HL-60/S4 (cell line): Measurements from ENCODE around the gene FMNL1.
"Not testable (repeated sequence)": the region's sequence is repeated elsewhere in the genome, so short reads cannot be mapped to it uniquely, and the experiment has no call there.

Experiments used
- in situ Hi-C: fragments of 300-500 bp; cut with MboI; formaldehyde crosslinking; loops from 2 replicates; pipeline ENCODE4 v1.14.3; 2022; ENCODE audit warnings: low sequenced_read_pairs

FMNL1 gene, protein sequence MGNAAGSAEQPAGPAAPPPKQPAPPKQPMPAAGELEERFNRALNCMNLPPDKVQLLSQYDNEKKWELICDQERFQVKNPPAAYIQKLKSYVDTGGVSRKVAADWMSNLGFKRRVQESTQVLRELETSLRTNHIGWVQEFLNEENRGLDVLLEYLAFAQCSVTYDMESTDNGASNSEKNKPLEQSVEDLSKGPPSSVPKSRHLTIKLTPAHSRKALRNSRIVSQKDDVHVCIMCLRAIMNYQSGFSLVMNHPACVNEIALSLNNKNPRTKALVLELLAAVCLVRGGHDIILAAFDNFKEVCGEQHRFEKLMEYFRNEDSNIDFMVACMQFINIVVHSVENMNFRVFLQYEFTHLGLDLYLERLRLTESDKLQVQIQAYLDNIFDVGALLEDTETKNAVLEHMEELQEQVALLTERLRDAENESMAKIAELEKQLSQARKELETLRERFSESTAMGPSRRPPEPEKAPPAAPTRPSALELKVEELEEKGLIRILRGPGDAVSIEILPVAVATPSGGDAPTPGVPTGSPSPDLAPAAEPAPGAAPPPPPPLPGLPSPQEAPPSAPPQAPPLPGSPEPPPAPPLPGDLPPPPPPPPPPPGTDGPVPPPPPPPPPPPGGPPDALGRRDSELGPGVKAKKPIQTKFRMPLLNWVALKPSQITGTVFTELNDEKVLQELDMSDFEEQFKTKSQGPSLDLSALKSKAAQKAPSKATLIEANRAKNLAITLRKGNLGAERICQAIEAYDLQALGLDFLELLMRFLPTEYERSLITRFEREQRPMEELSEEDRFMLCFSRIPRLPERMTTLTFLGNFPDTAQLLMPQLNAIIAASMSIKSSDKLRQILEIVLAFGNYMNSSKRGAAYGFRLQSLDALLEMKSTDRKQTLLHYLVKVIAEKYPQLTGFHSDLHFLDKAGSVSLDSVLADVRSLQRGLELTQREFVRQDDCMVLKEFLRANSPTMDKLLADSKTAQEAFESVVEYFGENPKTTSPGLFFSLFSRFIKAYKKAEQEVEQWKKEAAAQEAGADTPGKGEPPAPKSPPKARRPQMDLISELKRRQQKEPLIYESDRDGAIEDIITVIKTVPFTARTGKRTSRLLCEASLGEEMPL

DNA sequence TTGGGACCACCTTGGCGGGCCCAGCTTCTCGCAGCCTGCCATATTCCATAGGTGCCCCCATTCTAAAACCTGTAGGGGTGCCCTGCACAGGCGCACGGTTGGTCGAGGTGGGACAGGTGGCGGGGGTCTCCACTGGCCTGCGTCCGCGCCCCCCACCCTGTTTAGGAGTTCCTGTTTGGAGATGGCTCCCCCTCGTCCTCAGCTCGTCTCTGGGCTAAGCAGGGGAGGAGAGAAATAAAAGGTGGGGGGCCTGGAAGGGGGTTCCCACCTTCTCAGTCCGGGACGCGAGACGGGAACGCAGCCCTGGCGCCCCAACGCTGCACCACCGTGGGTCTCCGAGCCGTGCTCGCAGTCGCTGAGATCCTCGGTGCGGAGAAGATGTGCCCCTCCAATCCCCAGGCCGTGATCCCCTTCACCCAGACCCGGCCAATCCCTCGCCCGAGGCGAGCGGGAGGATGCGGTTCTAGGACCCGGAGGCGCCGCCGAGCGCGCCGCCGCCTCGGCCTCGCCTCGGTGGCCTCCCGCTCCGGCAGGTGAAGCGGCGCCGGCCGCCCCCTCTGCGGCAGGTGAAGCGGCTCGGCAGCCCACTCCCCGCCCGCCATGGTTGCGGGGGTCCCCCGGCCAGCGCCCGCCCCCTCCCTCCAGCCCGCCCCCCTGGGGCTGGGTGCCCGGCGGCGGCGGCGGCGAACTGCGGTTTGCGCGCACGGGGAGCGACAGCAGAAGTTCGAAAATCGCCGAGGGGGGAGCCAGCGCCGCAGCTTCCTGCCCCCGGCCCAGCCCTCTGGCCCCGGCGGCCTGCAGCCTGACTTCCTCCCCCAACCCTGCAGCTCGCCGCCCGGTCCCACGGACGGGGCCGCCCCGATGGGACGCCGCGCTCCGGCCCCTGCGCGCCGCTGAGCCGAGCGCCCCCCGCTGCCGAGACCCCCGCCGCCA lies at the start of gene FMNL1:
Gene FMNL1 (plus strand): TSS at position 805 of the 933 bp plus-strand sequence. CDS start 240 bp downstream, outside the sequence.
- in situ Hi-C loops = no loop called here

DNA sequence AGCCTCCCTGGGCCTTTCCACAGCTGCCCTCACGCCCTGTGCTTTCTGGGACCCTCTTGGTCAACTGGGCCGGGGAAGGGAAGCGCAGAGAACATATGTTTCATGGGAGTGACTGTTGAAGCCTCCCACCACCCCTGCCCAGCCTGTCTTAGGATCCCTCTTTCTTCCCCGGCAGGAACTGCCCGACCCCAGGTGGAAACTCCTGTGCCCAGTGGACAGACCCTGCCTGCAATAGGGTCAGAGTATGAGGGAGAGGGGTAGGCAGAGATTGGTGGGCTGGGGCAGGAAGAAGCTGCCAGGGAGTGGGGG lies 49.5 kb upstream of the FMNL1 start:
- in situ Hi-C loops = no loop called here

DNA sequence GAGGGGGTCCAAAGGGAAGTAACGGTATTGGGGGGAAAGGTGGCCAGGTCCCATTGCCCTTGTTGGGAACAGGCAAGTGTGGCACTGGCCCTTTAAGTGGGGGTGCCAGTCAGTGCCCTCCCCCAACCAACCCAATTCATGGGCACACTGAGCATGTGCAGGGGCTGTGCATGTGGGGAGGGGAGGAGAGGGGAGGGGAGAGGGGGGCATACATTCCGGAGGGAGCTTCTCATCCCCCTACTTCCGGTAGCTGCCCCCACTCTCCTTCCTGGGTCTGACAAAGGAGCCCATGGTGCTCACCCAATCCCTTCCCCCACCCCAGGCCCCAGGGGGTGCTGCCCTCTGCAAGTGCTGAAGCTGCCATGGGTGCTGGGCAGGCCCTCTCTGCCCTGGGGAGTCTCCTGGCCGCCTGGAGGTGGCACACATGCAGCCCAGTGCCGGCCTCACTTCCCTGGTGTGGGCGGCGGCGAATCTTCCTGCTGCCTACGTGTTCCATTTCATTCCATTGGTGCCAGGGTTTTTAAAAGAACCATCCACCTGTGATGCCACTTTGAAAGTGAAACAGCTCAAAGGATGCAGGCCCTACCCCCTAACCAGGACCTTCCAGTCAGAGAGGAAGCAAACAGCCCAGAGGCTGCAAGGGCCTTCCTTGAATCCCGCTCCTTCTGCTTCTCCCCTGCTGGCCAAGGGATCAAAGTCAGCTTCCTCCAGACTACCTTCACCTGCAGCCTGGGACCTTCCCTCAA lies 49.0 kb upstream of the FMNL1 start:
- in situ Hi-C loops = no loop called here

DNA sequence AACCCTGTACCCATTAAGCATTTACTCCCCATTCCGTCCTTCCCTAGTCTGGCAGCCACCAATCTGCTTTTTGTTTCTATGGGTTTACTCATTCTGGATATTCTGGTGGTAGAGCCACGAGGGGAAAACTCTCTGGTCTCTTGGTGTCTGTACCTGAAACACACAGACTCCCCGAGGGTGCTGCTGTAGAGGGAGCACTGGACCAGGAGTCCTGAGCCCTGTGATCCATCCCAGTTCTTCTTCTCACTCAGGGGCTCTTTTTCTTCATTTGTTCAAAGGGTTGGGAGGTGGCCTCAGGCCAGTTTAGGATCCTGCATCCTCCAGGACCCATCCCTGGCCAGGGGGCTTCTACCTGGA lies 45.9 kb upstream of the FMNL1 start:
- in situ Hi-C loops = no loop called here

DNA sequence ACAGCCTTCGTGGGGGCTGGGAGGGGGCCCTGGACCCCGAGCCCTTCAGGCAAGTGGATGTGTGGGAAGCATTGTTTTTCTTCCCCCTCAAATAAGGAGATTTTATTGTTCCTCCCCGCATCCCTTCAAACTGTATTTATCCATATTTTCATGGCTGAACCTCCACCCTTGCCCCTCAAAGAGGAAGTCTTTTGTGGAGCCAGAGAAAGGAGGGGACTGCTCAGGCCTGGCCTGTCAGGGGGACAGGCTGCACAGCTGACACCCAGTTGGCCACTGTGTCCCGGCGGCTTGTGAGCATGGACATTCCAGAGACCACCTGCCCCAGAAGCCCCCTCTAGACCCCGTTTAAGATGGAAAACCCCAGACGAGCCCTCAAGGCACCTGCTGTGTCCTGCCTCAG lies 44.1 kb upstream of the FMNL1 start:
- in situ Hi-C loops = no loop called here

DNA sequence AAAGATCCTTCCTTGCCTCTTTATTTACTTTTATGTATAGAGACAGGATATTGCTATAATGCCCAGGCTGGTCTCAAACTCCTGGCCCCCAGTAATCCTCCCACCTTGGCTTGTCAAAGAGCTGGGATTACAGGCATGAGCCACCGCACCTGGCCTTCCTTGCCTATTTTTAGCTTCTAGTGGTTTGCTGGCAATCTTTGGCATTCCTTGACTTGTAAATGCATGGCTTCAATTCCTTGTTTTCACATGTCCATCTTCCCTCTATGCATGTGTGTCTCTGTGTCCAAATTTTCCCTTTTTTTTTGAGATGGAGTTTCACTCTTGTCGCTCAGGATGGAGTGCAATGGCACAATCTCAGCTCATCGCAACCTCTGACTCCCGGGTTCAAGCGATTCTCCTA lies 37.5 kb upstream of the FMNL1 start:
- in situ Hi-C loops = no loop called here

DNA sequence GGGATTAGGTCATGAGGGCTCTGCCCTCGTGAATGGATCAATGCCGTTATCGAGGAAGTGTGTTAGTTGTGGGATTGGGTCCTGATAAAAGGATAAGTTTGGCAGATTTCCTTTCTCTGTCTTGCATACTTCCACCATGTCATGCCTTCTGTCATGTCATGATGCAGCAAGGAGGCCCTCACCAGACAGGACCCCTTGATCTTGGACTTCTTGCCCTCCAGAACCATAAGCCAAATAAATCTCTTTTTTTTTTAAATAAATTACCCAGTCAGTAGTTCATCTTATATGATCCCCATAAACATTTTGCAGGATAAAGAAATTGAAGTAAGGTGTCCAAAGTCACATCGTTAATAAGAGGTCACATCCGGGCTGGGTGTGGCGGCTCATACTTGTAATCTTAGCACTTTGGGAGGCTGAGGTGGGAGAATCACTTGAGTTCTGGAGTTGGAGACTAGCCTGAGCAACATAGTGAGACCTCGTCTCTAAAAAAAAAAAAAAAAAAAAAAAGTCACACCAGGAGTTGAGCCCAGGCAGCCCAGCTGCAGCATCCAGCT lies 34.8 kb upstream of the FMNL1 start:
- in situ Hi-C loops = no loop called here

DNA sequence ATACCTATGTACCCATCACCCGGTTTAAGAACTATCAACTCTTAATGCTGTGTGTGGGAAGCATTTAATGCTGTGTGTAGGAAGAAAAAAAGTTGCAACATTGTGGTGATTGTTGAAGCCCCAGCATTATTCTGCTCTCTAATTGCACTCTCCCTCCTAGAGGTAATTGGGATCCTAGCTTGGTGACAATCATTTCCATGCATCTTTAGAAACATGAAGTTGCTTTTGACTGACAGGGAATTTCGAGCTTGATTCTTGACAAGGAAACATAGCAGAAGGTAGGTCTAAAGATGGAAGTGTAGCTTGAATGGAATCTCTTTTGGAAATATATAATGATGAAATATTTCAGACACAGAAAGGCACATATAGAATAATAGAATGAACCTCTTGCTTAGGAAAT lies 32.7 kb upstream of the FMNL1 start:
- in situ Hi-C loops = no loop called here

DNA sequence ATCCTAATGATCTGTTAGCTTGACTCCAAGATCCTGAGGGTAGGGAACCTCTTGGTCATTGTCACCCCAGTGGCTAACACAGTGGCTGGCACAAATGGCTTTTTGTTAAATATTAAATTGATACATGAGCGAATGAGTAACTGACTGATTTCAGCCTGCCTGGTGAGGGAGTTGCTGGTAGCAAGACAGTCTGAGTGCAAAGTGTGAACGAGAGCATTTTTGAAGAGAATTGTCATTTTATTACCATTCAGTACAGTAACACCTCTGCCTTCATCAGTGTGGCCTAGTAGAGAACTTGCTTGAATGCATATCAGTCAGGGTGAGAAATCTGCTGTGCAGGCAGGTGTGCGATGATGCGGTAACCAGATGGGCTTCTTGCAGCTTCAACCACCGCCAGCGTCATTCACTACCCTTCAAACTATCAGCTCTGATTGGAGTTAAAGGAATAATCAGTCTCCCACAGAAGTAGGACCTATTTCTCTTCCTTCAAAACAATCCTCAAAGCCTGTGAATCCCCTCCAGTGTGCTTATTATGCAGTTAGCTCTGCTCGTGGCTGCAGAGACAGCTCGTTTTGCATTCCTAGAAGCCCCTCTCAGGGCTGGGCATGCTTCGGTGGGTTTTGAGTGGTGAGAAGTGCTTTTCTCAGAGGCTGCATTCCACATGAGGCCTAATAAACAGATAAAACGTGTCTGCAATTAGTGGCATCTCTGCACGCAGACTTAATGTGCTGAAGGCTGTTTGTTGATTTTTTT lies 31.0 kb upstream of the FMNL1 start:
- in situ Hi-C loops = loop anchor here (10.0 kb wide), 1 partner anchor 46 kb away; the partner anchor contains the start of gene HEXIM1

DNA sequence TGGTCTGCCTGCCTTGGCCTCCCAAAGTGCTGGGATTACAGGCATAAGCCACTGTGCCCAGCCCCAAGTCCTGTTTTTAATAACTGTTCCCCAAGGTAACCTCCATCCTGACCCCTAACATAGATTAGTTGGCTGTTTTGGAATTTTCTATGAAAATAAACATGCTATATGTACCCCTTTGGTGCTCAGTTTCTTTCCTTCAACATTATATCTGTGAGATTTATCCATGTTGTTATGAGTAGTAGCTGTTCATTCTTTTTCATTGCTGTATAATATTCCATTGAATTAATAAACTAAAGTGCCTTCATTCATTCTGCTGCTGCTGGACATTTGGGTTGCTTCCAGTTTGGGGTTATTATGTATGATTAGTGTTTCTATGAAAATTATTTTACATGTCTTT lies 26.3 kb upstream of the FMNL1 start:
- in situ Hi-C loops = loop anchor here (10.0 kb wide), 1 partner anchor 51 kb away; the partner anchor contains the start of gene HEXIM1

DNA sequence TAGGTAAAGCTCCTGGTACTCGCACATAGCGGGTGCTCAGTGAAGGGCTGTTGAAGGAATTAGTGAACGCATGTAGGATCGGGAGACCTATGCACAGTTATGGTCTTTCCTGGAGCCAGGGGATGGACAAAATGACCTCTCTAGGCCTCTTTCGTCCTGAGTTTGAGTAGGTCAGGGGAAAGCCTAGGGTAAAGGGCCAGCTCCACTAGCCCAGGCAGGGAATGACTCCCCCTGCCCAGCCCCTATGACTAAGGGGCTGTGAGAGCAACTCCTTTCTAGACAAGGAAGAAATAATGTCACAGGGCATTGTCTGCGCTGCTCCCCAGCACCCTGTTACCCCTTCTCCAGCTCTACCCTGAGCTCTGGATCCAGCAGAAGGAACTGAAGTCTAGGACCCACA lies 24.6 kb upstream of the FMNL1 start:
- in situ Hi-C loops = loop anchor here (10.0 kb wide), 1 partner anchor 52 kb away; the partner anchor contains the start of gene HEXIM1

DNA sequence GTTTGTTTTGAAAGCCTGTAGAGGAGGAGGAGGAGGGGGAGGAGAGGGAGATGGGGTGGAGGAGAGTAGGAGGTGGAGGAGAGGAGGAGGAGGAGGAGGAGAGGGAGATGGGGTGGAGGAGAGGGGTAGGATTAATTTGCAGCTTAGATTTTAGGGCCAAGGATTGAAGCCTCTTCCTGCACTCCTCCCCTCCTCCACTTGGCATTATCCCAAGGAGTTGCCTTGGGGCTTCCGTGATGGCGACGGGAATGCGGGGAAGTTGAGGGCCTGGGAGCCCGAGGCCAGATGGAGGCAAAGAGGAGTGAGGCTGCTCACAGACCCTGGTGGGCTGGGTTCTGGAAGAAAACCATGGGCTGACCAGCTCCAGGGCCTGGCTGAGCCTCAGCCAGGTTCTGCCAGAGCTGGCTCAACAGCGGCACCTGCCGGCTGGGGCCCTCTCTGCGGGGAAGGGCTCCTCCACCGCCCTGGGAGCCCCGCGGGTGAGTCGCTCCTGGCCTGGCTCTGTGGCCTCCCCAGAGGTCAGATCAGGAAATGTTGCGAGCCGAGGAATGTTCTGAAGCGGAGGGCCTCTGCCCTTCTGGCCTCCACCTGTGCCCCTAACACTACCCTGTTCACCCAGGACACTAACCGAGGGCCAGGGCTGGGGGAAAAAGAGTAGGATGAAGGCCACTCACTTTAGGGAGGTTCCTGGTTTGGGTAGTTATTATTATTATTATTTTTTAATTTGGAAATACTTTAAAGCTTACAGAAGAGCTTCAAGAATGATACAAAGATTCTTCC lies 23.9 kb upstream of the FMNL1 start:
- in situ Hi-C loops = loop anchor here (10.0 kb wide), 1 partner anchor 53 kb away; the partner anchor contains the start of gene HEXIM1

DNA sequence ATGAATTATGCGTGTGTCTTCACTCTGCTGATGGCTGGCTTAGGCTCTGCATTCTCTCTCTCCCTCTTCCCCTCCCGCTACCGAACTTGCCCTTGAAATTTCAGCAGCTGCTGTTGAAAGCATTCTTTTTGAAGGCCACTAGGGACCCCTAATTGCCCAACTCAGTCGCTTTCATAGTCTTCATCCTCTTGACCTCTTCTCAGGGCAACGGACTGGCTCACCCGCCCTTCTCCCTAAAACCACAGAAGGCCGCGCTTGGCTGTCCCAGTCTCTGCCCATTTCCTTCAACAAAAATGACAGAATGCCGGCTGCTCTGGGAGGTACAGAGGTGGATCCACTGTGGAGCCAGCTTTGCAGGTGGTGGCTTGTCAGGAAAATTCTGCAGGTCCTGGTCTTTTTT lies 21.0 kb upstream of the FMNL1 start:
- in situ Hi-C loops = no loop called here

DNA sequence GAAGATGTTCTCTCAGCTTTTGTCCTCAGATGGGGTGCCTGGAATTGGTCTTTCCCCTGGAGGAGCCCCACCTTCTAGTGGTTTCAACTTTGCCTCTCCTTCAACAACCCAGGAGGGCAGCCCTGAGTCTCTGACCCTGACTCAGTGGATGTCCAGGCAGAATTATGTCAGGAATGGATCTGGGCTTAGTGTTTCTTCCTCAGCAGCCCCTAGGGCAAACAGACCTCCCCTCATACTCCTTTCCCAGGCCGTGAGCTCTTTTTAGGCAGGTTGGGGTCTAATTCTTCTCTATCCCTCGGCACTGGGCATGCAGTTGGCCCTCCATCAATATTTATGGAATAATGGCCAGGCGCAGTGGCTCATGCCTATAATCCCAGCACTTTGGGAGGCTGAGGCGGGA lies 20.2 kb upstream of the FMNL1 start:
- in situ Hi-C loops = no loop called here

DNA sequence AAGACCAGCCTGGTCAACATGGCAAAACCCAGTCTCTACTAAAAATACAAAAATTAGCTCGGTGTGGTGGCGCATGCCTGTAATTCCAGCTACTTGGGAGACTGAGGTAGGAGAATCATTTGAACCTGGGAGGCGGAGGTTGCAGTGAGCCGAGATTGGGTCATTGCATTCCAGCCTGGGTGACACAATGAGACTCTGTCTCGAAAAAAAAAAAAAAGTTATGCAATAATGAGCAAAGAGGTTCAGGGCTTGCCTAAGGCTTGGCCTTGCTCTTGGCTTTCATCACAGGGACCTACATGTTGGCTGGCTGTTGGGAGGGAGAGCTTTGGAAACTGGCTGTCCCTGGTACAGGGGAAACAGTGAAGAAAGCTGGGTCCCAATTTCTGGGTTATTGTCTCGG lies 19.8 kb upstream of the FMNL1 start:
- in situ Hi-C loops = not testable (repeated sequence)

DNA sequence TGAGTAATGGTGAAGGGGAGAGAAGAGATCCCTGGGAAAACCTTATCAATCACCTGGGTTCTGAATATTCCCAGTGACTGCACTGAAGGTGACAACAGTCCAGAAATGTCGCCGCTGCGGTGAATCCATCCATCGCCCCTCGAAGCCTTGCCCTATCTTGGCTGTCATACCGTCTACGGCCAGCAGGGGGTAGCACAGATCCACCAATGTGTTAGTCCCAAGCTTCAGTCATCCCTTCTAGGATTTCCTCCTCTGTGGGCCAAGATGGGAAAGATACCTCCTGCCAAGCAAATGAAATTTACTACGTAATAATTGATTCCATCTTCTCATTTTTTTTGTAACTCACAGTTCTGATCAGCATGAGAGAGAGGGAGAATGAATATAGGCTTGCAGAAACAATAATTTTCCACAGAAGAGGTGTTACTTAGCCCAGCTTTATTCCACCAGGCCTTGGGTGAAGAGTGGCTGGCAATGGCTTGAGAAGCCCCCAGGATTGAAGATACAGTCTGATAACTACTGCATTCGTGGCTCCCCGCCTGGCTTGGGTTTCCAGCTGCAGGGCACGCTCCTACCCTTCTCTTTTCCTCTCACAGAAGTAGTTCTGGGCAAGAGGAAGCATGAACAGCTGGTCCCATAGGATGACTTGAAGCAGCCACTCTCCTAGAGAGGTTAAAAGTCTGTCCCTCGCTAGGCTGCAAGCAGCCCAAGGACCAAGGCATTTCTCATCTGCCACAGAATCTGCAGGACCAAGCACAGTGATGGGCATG lies 2.6 kb upstream of the FMNL1 start:
- in situ Hi-C loops = loop anchor here (5.0 kb wide), 1 partner anchor 173 kb away; no protein-coding TSS in a partner anchor

DNA sequence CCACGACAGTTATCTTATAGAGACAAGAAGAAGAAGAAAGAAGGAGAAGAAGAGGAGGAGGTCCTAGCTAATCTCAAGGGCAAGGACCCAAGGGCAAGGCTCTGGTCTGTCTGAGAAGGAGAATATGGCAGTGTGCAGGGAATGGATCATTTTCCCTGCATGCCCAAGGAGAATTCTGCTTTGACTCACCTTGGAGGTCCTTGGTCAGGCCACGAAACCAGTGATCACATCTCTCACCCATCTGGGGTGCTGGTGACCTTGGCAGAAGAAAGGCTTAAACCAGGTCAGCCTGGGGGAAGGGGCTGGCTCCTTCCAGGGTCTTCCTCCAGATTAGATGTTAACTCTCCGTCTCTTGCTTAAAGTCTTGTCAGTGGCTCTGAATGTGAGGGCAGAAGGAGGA lies 1.6 kb upstream of the FMNL1 start:
- in situ Hi-C loops = no loop called here
